NOMO-1 treated with dmso at 0.1 percent for 144 hours (cell line): Measurements from ENCODE around the gene SIVA1.

ENCODE experiments used
- DNase-seq: peaks from one replicate; lab custom pipeline; 2025; ENCODE audit not compliant: unreplicated experiment; lab: John Stamatoyannopoulos, UW

SIVA1 gene

DNA sequence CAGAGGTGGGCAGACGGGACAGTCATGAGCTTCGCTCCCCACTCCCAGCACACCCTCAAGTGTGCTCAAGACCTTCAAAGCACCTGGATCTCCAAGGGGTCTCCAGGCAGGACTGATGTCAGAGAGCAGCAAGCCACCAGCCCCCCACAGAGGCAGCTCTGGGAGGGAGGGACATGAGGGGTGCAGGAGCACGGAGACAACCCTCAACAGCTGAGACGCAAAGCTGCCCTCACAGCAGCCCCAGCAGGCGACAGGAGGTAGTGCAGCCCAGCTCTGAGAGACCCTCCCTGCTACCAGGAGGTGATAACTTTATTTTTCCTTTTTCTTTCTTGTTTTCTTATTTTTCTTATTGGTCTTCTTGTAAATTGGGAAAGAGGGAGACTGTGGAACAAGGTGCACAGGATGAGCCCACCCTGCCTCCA, 17.9 kb downstream of the SIVA1 start:
- no peak for DNase-seq

DNA sequence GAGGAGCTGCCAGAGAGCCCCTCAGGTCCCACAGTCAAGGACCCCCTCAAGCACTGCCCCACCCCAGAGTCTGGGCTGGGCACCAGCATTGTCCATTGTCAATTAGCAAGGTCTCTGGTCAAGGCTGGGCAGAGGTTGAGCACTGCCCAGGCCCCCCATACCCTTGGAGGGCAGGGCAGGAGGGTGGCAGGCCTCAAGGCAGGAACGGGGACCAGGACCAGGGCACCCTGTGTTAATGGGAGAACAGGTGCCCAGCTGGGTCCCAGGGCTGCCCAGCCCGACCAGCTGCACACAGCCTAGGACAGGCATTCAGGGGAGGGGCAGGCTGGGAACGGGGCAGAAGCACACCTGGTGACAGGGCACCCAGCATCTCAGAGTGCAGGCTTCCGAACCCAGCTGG, 18.4 kb downstream of the SIVA1 start:
- no peak for DNase-seq

DNA sequence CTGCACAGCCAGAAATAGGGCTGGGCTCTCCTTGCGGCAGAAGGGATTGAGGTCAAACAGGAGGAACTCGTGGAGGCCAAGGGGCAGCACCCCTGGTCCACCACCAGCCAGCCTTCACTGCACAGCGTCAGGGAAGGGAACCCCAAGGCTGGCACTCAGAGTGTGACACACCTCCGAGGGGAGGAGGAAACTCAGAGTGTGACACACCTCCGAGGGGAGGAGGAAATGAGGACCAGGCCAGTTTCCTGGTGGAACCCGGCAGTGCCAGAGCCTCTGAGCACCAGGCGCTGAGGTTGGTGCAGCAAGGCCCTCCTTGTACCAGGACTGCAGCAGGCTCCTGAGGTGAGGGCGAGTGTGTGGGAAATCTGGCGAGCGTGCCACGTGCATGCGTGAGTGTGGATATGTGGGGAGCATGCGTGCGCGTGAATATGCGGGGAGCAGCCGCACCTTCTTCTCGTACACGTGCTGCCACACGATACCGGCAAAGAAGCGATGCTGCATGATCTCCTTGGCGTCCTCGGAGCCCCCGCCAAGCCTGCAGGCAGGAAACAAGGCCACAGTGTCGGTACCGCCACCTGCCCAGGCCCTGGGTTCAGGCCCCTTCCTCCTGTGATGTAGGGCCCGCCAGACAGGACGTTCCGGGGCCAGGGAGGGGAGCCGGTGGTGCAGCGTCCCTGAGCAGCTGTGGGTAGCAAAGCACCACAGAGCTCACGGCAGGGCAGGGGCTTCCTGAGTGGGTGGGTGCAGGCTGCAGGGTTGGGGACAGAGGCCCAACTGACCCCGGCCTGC, 19.2 kb downstream of the SIVA1 start:
- no peak for DNase-seq

DNA sequence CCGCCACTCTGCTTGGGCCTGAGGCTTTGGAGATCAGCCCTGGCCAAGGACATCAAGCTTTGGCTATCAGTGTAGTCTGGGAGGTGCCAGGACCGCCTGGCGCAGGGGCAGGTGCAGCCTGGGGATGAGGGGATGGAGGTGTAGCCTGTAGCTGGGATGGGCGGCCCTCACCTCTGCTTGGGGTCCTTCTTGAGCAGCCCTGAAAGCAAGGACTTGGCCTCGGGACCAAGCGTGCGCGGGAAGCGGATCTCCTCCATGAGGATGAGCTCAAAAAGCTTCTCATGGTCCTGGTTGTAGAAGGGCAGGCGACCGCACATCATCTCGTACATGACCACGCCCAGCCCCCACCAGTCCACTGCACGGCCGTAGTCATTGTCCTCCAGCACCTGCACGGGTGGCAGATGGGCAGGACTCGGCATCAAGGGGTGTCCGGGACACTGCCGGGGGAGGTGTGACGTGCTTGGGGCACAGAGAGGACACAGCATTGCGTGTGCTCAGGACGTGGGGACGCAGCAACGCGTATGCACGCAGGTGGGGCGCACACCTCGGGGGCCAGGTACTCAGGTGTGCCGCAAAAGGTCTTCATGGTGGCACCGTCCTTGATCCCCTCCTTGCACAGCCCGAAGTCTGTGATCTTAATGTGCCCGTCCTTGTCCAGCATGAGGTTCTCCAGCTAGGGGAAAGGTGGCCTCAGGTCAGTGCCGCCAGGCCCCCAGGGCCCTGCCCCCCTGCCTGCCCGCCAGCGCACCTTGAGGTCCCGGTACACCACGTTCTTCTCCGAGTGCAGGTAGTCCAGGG, 20.0 kb downstream of the SIVA1 start:
- DNase-seq, result no peak

DNA sequence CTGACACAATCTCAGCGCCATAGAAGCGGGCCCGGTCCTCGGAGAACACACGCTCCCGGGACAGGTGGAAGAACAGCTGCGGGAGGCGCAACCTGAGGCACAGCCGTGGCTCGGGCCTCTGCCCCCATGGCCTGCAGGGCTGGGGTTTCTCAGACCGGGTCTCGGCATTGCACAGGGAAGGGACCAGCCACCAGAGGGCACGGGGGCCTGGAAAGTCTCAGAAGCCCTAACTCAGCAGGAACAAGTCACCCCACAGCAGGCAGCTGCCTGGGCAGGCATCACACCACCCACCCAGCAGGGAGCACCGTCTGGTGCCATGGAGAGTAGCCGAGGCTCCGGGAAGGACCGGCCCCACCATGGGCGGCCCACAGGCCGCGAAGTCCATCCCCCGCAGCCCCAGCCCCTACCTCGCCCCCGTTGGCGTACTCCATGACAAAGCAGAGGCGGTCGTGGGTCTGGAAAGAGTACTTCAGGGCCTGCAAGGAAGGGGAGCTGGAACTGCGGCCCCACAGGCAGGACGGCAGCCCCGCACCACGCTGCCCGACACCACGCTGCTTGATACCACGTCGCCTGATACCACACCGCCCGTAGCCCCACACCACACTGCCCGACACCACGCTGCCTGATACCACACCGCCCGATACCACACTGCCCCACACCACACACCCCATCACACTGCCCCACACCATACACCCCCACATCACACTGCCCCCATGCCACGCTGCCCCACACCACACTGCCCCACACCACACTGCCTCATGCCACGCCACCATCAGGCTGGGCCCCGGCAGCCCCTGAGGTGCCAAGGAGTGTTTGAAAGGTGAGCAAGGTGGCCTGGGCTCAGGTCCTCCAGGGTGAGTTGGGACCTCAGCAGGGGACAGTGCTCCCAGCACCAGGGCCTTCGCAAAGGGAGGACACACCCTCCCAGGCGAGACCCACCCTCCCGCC, 20.8 kb downstream of the SIVA1 start:
- no peak for DNase-seq

DNA sequence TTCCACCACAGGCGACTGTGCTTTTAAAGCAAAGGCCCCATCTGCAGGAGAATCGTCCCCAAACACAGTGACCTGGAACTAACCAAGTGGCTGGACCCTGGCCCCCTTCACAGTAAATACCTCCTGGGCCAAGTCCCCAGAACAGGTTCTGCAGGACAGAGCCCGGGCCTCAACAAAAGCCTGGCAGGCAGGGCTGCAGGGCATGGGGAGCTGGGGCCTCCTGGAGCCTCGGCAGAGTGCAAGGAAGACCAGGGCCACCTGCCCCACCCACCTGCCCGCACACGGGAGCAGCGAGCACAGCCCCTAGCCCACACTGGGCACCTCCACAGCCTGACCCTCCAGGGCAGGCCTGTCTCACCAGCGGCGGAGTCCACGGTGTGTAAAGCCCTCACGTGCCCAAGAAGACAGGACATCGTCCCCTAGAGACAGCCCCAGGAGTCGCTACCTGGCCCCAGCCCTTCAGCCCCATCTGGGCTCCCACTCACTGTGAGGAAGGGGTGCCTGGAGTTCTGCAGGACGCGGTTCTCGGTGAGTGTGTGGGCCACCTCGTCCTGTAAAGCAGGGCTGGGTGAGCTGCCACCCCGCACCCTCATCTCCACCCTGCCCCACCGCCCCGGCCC, 21.6 kb downstream of the SIVA1 start:
- no peak for DNase-seq

DNA sequence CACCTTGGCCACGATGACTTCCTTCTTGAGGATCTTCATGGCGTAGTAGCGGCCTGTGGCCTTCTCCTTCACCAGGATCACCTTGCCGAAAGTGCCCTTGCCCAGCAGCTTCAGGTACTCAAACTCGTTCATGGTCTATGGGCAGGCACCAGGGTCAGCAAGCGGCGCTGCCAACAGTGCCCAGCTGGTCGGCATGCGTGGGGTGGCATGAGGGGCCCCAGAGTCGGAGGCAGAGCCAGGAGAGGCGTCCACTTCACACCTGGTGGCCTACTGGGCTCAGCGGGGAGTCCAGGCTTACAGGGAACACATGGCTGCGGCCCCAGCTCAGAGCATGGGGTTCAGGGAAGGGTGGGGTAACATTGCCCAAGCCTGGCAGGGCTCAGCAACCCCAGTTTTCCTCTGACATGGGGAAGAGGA, 22.1 kb downstream of the SIVA1 start:
- DNase-seq, result no peak

DNA sequence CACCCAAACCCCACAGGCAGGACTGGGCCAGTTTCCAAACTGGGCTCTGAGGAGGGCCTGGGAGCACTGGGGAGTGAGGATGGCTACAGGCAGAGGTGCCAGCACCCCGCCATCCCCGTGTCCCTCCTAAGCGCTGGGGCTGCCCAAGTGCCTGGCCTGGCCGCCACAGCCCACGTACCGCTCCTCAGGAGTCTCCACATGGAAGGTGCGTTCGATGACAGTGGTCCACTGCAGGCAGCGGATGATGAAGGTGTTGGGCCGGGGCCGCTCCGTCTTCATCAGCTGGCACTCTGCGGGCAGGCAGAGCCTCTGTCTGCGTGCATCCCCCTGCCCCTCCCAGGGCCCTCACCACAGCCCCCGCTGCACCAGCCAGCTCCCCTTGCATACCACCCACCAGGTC, 23.5 kb downstream of the SIVA1 start:
- DNase-seq, result no peak

DNA sequence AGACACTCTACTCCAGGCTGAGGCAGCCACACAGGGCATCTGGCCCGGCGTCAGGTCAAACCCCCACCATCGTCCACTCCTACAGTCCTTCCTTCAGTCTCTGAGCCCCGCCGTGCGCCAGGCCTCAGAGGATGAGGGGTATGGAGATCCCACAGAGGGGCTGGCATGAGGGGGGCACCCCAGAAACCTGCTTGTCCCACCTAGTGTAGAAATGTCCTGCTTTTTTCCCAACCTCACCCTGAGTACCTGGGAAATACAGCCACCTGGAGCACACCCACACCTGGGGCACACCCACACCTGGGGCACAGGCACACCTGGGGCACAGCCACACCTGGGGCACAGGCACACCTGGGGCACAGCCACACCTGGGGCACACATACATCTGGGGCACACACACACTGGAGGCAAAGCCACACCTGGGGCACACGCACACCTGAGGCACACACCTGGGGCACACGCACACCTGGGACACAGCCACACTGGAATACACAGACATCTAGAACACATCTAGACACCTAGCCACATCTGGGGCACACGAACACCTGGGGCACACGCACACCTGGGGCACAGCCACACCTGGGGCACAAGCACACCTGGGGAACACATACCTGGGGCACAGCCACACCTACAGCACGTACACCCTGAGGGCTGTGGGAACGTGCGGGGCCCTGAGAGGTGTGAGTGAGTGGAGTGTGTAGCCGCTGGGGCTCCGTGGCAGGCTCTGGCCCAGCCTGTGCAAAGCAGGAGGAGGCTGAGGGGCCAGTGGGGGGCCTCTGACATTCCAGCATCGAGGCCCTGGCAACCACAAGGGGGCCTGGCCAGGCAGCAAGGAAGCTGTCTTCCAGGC, 24.2 kb downstream of the SIVA1 start:
- DNase-seq, result no peak

DNA sequence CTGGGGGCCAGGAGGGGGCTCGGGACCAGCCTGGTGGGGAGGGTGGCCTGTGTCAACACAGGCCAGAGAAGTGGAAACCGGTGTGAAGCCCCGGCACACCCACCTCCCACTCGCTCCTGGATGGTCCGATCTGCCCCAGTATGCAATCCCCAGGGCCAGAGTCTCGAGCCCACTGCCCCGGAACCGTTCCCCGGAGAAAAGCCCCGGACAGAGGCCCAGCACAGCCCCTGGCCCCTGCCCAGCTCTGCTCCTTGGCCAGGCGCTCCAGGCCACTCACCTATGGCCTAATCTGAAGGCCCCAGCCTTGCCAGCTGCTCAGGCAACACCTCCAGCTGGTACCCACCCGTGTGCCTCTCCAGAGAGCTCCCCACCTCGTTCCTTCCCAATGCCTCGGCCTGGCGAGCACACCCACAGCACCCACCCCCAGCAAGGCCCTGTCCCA, 24.9 kb downstream of the SIVA1 start:
- DNase-seq, result no peak

DNA sequence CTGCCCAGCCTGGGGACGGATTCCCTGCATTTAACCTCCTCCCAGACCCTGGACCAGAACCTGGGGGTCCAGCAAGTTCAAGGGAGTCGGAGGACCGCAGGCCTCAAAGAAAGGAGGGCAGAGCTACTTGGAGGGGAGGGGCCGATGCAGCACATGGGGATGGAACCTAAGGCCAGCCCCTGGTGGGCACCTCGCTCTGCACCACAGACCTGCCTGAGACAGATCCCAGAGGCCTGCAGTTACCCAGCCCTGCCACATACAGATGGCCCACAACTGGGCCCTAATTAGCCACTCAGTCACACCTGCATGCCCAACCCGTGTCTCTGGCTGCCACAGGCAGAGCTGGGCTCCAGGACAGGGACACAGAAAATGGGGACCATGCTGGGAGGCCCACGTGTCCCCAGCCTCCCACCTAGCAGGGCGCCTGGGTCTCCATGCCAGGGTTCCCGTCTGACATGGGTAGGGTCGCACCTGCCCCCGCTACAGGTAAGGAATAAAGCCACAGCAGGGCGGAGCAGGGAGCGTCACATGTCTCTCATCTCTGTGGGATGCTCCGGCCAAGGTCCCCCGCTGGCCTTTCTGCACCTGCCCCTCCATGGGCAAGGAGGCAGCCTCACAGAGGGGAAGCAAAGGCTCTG, 25.9 kb downstream of the SIVA1 start:
- DNase-seq, result no peak

DNA sequence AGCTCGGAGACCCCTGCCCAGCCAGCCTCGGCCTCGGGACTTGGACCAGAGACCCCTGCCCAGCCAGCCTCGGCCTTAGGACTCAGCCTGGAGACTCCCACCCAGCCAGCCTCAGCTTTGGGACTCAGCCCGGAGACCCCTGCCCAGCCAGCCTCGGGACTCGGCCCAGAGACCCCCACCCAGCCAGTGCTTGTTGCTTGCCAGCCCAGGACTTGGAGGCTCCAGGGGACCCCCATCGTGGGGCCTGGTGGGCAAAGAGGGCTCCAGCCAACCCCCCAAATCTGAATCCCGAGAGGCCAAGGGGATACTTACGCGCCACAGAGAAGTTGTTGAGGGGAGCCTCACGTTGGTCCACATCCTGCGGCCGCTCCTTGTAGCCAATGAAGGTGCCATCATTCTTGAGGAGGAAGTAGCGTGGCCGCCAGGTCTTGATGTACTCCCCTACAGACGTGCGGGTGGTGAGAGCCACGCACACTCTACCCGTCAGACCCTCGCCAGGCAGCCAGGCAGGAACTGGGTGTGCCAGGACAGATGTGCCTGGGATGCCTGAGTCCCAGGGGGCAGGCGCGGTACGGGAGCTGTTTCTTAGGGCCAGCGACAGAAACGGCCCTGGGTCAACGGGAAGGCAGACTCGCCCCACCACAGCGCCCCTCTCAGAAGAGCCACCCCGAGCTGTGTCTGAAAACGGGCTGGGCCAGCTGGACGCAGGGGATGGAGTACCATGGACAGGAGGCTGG, 27.0 kb downstream of the SIVA1 start:
- no peak for DNase-seq

DNA sequence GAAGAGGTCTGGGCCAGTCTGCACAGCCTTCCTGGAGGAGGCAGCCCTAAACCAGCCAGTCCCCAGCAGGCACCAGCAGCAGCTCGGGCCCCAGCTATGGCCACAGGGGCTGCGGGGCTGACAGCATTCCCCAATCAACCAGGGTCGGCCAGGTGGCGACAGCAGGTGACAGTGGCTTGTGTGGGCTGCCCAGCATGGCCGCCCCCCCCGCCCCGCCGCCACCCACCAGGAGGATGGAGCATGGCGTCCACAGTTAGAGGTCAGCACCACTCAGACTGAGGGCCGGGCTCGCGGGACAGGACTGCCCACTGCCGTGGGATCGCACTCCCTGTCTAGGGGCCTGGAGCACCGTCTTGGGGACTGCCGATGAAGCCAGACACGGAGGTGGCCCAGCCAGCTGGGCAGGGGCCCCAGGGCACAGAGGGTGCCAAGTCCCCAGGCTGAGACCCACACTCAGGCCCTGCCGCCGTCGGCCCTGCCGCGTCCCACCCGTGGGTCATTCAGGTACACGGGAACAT, 27.6 kb downstream of the SIVA1 start:
- DNase-seq, result no peak

DNA sequence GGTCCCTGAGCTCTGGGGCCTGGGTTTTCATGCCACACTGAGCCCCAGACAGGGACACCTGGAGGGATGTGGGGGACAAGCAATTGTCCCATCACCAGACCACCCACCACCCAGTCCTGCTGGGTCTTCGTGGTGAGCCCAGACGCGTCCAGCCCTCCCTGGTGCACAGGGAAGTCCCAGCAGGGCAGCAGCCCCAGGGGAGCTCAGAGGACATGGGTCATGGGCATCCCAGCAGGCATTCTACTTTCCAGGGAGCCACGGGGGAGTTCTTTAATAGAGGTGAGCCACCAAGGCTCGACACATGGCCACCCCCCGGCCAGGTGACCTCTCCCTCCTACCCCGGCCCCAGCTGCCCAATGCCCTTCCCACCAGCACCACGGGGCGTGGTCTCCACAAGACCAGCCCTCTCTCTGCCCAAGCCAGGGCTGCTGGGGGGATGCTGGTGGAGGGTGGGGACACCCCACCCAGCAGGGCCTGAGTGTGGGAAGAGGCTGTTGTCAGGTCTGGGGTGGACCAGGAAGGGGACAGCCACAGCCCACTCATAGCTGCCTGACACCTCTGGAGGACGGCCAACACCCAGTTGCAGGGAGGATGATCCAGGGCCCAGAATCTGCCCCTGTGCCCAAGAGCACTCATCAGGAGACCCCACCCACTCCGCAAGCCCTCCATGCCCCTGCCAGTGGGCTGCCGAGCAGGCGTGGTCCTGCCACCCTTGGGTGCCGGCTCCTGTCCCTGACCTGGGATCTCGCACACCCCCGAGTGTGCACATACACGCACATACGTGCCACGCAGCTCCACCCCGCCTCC, 28.5 kb downstream of the SIVA1 start:
- no peak for DNase-seq

DNA sequence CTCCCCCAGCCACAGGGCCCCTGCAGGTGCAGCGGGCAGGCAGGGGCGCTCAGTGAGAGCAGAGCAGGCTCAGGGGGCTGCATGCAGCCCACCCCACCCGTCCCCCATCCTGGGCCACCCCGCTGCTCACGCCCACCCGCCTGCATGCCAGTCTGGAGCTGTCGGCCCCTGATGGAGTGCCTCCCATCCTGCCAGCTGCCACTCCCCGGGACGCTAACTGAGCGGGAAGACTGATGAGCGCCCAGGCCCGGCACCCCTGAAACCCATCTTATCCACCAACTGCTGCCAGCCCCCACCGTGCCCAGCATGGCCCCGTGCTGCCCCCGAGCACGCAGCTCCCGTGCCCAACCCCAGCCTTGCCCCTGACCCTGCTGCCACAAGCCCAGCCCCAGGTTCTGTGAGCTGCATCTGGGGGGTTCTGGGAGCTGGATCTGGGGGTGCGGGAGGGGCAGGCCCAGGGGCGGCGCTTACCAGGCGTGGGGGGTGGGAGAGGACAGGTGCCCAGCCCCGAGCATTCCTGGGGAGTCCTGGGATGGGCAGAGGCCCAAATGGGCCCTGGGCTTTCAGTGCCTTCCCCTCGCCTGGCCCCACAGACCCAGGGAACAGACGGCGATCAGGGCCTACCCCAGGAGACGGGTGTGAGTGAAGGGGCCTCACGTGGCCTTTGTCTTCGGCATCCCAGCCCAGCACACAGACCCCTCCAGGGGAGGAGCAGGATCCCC, 29.3 kb downstream of the SIVA1 start:
- no peak for DNase-seq

DNA sequence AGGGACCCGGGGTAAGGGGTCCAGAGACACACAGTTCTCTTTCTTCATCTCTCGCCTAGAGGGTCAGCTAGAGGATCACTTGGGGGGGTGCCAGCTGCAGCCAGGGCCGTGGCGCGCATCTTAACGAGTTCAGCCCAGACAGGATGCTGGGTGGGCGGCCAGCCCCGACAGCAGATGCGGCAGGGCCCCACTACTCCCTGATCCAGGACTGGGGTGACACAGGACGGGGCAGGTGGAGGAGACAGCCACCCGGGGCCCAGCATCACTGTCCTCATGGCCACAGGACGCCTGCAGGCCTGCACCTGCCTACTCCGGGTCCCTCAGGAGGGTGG, 29.8 kb downstream of the SIVA1 start:
- no peak for DNase-seq
